Right hindlimb (tissue), 1 donor: ENCODE measurements around the gene CRHR2.
"Not testable (repeated sequence)": the region's sequence is repeated elsewhere in the genome, so short reads cannot be mapped to it uniquely, and the experiment has no call there.

Experiments used
- DNase-seq: peaks from one replicate; pipeline ENCODE4 v3.0.0-alpha.2; 2018

Gene CRHR2

GRCh38 chr7:30652698-30653641 is 29.3 kb downstream of the CRHR2 start:
- DNase-seq = no peak

- no peak for DNase-seq
These were observed 30.1 kb downstream of the CRHR2 start for GRCh38 chr7:30652132-30652531.

- no peak for DNase-seq
These were observed 31.8 kb downstream of the CRHR2 start for GRCh38 chr7:30650421-30650808.

- no peak for DNase-seq
These were observed 32.4 kb downstream of the CRHR2 start for GRCh38 chr7:30649717-30650420.

- no peak for DNase-seq
These were observed 33.3 kb downstream of the CRHR2 start for GRCh38 chr7:30648744-30649540.

- no peak for DNase-seq
These were observed 34.5 kb downstream of the CRHR2 start for GRCh38 chr7:30647589-30648364.

- no peak for DNase-seq
These were observed 36.1 kb downstream of the CRHR2 start for GRCh38 chr7:30646154-30646553.

- no peak for DNase-seq
These were observed 36.6 kb downstream of the CRHR2 start for GRCh38 chr7:30645661-30646060.

- DNase-seq = no peak
These were observed 37.8 kb downstream of the CRHR2 start for GRCh38 chr7:30644286-30644955.

GRCh38 chr7:30642789-30643188 is 39.5 kb downstream of the CRHR2 start:
- no peak for DNase-seq

- DNase-seq = not testable (repeated sequence)
These were observed 39.9 kb downstream of the CRHR2 start for GRCh38 chr7:30642322-30642721.

- no peak for DNase-seq
These were observed 46.5 kb downstream of the CRHR2 start for GRCh38 chr7:30635798-30636197.

GRCh38 chr7:30634634-30635201 is 47.5 kb downstream of the CRHR2 start:
- no peak for DNase-seq

GRCh38 chr7:30634193-30634626 is 48.0 kb downstream of the CRHR2 start:
- no peak for DNase-seq

- no peak for DNase-seq
These were observed 49.0 kb downstream of the CRHR2 start for GRCh38 chr7:30633223-30633622.

GRCh38 chr7:30630986-30631385 is 51.3 kb downstream of the CRHR2 start:
- DNase-seq = no peak

- DNase-seq = no peak
These were observed 55.2 kb downstream of the CRHR2 start for GRCh38 chr7:30627026-30627425.

- no peak for DNase-seq
These were observed 57.0 kb downstream of the CRHR2 start for GRCh38 chr7:30625283-30625682.

- DNase-seq = no peak
These were observed 63.3 kb downstream of the CRHR2 start for GRCh38 chr7:30618961-30619360.

GRCh38 chr7:30618080-30618676 is 64.1 kb downstream of the CRHR2 start:
- no peak for DNase-seq

GRCh38 chr7:30617359-30617758 is 64.9 kb downstream of the CRHR2 start:
- no peak for DNase-seq
